NT2/D1 (cell line): ENCODE results near the gene PCDHGC4.

Experiments used
- YY1 ChIP-seq: IDR thresholded peaks from 2 replicates; pipeline ENCODE4 v1.6.1; 2011; ENCODE audit not compliant: insufficient read length, insufficient read depth
- ZNF274 ChIP-seq: IDR thresholded peaks from 2 replicates; pipeline ENCODE4 v1.6.1; 2011; ENCODE audit warnings: mild to moderate bottlenecking, low read depth, low read length

DNA sequence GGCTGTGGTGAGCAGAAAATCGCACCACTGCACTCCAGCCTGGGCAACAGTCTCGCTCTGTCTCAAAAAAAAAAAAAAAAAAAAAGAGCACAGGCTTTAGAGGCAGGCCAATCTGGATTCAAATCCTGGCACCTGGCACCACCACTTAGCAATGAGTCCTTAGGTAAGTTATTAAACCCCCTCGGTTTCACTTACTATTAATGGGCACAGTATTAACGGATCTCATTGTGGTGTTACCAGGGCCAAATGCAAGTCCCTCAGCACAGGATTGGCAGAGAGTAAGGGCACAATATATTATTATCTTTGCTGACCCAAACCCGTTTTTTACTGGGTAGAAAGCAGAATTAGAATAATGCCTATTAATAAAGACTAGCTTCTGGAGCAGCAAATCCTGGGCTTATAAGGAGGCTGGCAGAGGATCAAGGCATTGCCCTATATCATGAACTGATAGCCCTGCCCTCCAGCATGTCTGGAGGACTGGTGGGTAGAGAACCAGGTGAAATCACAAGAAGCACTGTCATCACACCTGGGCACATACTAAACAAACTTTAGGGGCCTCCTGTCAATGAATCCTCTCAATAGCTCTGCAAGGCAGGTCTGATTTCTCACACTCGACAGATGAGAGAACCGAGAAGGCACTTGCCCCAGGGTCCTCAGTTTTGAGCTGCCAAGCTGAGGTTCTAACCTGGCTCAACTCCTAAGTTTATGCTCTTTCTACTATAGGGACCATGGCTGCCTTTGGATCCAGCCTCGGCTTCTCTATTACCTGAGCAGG lies 21.7 kb downstream of the PCDHGC4 start:
- TF ChIP-seq YY1 = no peak
- no peak for TF ChIP-seq ZNF274
